Natural killer cell treated with Interleukin-12 subunit alpha and Interleukin-12 subunit beta and Interleukin-15 and Interleukin-18, amount 100 ng/mL, for 72 hours (primary cell): ENCODE data around the gene SLC9A4. TPM values are rescaled to one million over a fixed set of nuclear protein-coding genes. Genes with fewer than 3 reads are reported as not detected.
A peak's percentile ranks its signal among the peaks of the same experiment; 100 is the strongest.
"Not testable (repeated sequence)": the region's sequence is repeated elsewhere in the genome, so short reads cannot be mapped to it uniquely, and the experiment has no call there.

Experiments
- ATAC-seq, 2 donors: fragments of 150-1000 bp; cut with Tn5 transposase in 1 of 2; sonication (Bioruptor Pico), chemical (Tn5 transposase) in 1 of 2; 2 replicates each; pipeline ENCODE4 v1.10.0; 2021
- DNase-seq: peaks from one replicate; pipeline ENCODE4 v3.0.0; 2022; ENCODE audit warnings: low spot score
- H3K27ac Mint-ChIP-seq, 2 donors: 1 replicate in 1 of 2; 2 replicates in 1 of 2; pipeline ENCODE4 v1.8.0; 2022; ENCODE audit warnings: mixed read lengths in 2 of 2, mild to moderate bottlenecking in 1 of 2, moderate library complexity in 1 of 2
- H3K27me3 Mint-ChIP-seq, 2 donors: 1 replicate in 1 of 2; 2 replicates in 1 of 2; pipeline ENCODE4 v1.8.0; 2022; ENCODE audit warnings: mixed read lengths in 2 of 2
- H3K36me3 Mint-ChIP-seq: one replicate; pipeline ENCODE4 v1.8.0; 2022; ENCODE audit warnings: mixed read lengths
- H3K4me1 Mint-ChIP-seq, 2 donors: 1 replicate in 1 of 2; 2 replicates in 1 of 2; pipeline ENCODE4 v1.8.0; 2022; ENCODE audit warnings: low read depth in 2 of 2, mixed read lengths in 2 of 2, mild to moderate bottlenecking in 1 of 2
- H3K4me3 Mint-ChIP-seq: one replicate; pipeline ENCODE4 v1.8.0; 2022; ENCODE audit warnings: mixed read lengths
- H3K9me3 Mint-ChIP-seq: 2 replicates; pipeline ENCODE4 v1.8.0; 2022; ENCODE audit warnings: mixed read lengths
- total RNA-seq, 2 donors: library from RNA; stranded (reverse); gene quantifications; one replicate each; pipeline ENCODE4 v1.2.3, GENCODE V29; 2022

Gene SLC9A4
- total RNA-seq, 2 donors from 2014 or later = 0.10 to 0.14 TPM

DNA sequence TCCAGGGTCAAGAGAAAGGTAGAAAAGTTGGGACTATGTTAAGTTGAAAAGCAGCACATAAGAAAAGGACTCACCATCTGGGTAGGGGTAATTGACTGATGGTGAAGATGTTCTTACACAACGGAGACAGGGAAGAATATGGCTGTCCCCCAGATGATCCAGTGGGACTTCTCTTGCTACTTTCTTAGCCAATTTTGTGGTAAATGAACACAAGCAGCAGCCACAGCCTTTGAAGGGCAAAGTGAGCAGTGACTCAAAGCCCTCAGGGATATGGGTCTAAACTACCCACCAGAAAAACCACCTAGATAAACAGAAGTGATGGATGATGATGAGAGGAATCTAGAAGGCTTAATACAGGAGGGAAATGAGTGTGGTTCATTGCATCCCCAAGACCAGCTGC is 80.6 kb downstream of the SLC9A4 start:
- H3K9me3 Mint-ChIP-seq = no peaks in the 10 kb centered on the region
- peaks cover 18% of the 10 kb centered on the region for H3K36me3 Mint-ChIP-seq
- H3K27ac Mint-ChIP-seq = no peak overlapping the region
- ATAC-seq (no peak), DNase-seq (no peak)
- H3K4me3 Mint-ChIP-seq = no peak overlapping the region
- H3K4me1 Mint-ChIP-seq = peaks cover 4% of the 10 kb centered on the region in 2 donors
- H3K27me3 Mint-ChIP-seq = no peaks in the 10 kb centered on the region

DNA sequence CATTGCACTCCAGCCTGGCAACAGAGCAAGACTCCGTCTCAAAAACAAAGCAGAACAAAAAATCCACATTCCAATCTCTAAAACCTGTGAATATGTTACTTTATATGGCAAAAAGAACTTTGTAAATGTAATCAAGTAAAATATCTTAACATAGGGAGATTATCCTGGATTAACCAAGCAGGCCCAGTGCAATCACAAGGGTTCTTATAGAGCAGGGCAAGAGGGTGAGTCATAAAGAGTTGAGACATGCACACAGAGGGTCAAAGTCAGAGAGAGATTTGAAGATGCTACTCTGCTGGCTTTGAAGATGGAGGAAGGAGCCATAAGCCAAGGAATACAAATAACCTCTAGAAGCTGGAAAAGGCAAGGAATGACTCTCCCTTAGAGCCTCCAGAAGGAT is 85.4 kb downstream of the SLC9A4 start:
- Mint-ChIP-seq H3K27ac (no peak overlapping the region), H3K27me3 (no peaks in the 10 kb centered on the region), H3K4me1 (peaks cover 4% of the 10 kb centered on the region in 2 donors), H3K36me3 (no peaks in the 10 kb centered on the region), H3K9me3 (no peaks in the 10 kb centered on the region), H3K4me3 (no peak overlapping the region)
- ATAC-seq (no peak), DNase-seq (no peak)

DNA sequence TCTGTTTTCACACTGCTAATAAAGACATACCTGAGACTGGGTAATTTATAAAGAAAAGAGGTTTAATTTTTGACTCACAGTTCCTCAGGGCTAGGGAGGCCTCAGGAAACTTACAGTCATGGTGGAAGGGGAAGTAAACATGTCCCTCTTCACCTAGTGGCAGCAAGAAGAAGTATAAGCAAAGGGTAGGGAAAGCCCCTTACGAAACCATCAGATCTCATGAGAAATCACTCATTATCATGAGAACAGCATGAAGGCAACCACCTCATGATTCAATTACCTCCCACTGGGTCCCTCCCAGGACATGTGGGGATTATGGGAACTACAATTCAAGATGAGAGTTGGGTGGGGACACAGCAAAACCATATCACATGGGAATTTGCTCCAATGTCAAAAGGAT is 89.5 kb downstream of the SLC9A4 start:
- not testable (repeated sequence) for H3K27me3 Mint-ChIP-seq, H3K4me1 Mint-ChIP-seq, H3K36me3 Mint-ChIP-seq, H3K4me3 Mint-ChIP-seq, H3K27ac Mint-ChIP-seq, DNase-seq, ATAC-seq, H3K9me3 Mint-ChIP-seq

DNA sequence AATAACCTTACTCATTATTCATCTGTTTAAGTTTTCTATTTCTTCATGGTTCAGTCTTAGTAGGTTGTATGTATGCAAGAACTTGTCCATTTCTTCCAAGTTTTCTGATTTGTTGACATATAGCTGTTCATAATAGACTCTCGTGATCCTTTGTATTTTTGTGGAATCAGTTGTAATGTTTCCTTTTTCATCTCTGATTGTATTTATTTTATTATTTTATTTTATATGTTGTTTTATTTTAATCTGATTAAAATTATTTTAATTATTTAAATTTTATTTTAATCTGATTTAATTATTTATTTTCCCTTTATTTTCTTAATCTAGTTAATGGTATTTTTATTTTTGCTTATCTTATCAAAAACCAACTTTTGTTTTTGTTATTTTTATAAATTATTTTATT is 102.9 kb downstream of the SLC9A4 start:
- peaks cover 0 to 4% of the 10 kb centered on the region in 2 donors for H3K4me1 Mint-ChIP-seq
- ATAC-seq (no peak), DNase-seq (no peak)
- H3K4me3 Mint-ChIP-seq = no peak overlapping the region
- no peak overlapping the region for H3K27ac Mint-ChIP-seq
- H3K36me3 Mint-ChIP-seq = peaks cover 5% of the 10 kb centered on the region
- H3K27me3 Mint-ChIP-seq = no peaks in the 10 kb centered on the region
- H3K9me3 Mint-ChIP-seq = no peaks in the 10 kb centered on the region

DNA sequence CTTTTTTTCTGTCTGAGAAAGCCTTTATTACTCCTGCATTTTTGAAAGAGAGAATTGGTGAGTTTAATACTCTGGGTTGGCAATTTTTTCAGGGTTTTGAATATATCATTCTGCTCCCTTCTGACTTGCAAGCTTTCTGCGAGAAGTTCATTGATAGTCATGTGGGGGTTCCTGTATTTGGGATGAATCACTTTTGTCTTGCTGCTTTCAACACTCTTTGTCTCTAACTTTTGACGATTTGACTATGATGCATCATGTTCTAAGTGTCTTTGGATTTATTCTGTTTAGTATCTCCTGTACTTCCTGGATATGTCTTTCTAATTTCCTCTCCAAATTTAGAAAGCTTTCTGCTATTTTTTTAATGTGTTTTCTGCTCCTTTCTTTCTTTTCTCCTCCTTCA is 105.3 kb downstream of the SLC9A4 start:
- DNase-seq (no peak), ATAC-seq (no peak)
- Mint-ChIP-seq H3K27ac (no peak overlapping the region), H3K4me3 (no peak overlapping the region), H3K4me1 (peaks cover 6% of the 10 kb centered on the region in 2 donors), H3K36me3 (peaks cover 6% of the 10 kb centered on the region), H3K9me3 (no peaks in the 10 kb centered on the region), H3K27me3 (no peaks in the 10 kb centered on the region)

DNA sequence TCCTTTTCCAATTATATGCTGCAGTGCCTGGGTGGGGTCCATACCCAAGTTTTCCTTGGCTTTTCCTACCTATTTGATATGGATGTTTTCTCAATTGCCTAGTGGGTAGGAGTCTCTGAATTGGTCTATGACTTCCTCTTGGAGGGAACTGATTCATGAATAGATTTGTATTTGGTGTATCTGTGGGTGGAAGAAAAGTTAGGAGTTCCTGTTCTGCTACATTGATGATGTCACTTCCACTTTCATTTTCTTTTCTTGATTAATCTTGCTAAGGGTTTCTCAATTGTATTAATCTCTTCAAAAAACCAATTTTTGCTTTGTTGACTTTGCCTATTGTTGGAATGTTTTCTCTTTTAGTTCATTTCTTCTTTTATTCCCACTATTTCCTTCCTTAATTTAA is 108.9 kb downstream of the SLC9A4 start:
- Mint-ChIP-seq H3K27ac (peak overlapping the region in 1 of 2 donors; percentile 26), H3K4me3 (peak overlapping the region; percentile 9)
- ATAC-seq = no peak

DNA sequence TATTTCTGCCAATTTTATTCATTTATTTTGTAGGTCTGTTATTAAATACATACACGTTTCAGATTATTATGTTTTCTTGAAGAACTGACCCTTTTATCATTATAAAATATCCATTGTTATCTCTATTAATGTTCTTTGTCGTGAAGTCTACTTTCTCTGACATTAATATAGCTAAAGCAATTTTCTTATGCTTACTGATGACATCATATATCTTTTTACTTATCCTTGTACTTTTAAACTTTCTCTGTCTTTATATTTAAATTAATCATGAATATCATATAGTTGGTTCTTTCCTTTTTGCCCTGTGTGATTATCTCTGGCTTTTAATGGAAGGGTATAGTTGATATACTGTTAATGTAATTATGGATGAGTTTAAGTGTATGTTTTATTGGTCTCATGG is 109.8 kb downstream of the SLC9A4 start:
- H3K4me1 Mint-ChIP-seq = peaks cover 5 to 6% of the 10 kb centered on the region in 2 donors
- H3K36me3 Mint-ChIP-seq = peaks cover 10% of the 10 kb centered on the region
- H3K9me3 Mint-ChIP-seq = no peaks in the 10 kb centered on the region
- ATAC-seq = no peak
- H3K27me3 Mint-ChIP-seq = peaks cover 0 to 4% of the 10 kb centered on the region in 2 donors
- H3K27ac Mint-ChIP-seq = no peak overlapping the region
- no peak for DNase-seq
- H3K4me3 Mint-ChIP-seq = no peak overlapping the region

More for the DNA sequence above, 108.9 kb downstream of the SLC9A4 start:
- Mint-ChIP-seq H3K27me3 (peaks cover 0 to under 1% of the 10 kb centered on the region in 2 donors), H3K9me3 (no peaks in the 10 kb centered on the region), H3K36me3 (peaks cover 10% of the 10 kb centered on the region), H3K4me1 (peaks cover 5 to 6% of the 10 kb centered on the region in 2 donors)
- DNase-seq = no peak

Other genes starting within 250 kb of the SLC9A4 start
- 10 to 100 TPM; 36.3 to 57.7 TPM for gene IL1RL1, start 161.7 kb upstream of the SLC9A4 start, total RNA-seq
- 100 to 1,000 TPM; 135 to 219 TPM for gene IL18R1, start 117.4 kb upstream of the SLC9A4 start, total RNA-seq
- gene IL18RAP, start 50.1 kb upstream of the SLC9A4 start, total RNA-seq = 100 to 1,000 TPM; 159 to 355 TPM
- not detected for gene SLC9A2, start 146.3 kb downstream of the SLC9A4 start, total RNA-seq